HEK293 (cell line): ENCODE measurements around the gene USP22.

Experiments used
- CTCF ChIA-PET: fragments of 350-600 bp; formaldehyde crosslinking; extraction: SDS; loops from one replicate; lab custom pipeline; 2021; ENCODE audit warnings: antibody characterized with exemption; lab: Yijun Ruan, JAX
- POLR2A ChIA-PET: fragments of 300-600 bp; formaldehyde crosslinking; extraction: SDS; loops from one replicate; lab custom pipeline; 2020; ENCODE audit warnings: antibody characterized with exemption, inconsistent platforms; lab: Yijun Ruan, JAX
- H3K27ac ChIP-seq: fragments of 200-500 bp; sonication (Bioruptor generic); 2 replicates; pipeline ENCODE4 v1.5.1; 2014; ENCODE audit warnings: low read depth, low read length, control low read depth, inconsistent platforms; ENCODE audit errors: extremely low read depth
- H3K36me3 ChIP-seq, 2 experiments: fragments of 200-500 bp in 1 of 2; sonication (Bioruptor generic) in 1 of 2; 1 replicate in 1 of 2; 2 replicates in 1 of 2; pipeline ENCODE4 v1.5.1; 2014 to 2017; ENCODE audit warnings: inconsistent platforms in 2 of 2, low read length in 2 of 2; ENCODE audit not compliant: control insufficient read depth in 2 of 2, insufficient read depth in 1 of 2
- H3K4me1 ChIP-seq: fragments of 200-500 bp; sonication (Bioruptor generic); 2 replicates; pipeline ENCODE4 v1.5.1; 2014; ENCODE audit warnings: mild to moderate bottlenecking, low read length, inconsistent platforms; ENCODE audit not compliant: control insufficient read depth, insufficient read depth
- H3K4me3 ChIP-seq: 2 replicates; pipeline ENCODE4 v1.5.1; 2011; ENCODE audit warnings: low read depth, mild to moderate bottlenecking, control low read depth, low read length, moderate library complexity
- H3K9me3 ChIP-seq: fragments of 200-500 bp; sonication (Bioruptor generic); 2 replicates; pipeline ENCODE4 v1.5.1; 2014; ENCODE audit warnings: low read depth, low read length, inconsistent platforms; ENCODE audit not compliant: control insufficient read depth, insufficient read depth
- GLI2 ChIP-seq: fragments of 450-650 bp; formaldehyde crosslinking; IDR thresholded peaks from 2 replicates; pipeline ENCODE4; 2017; ENCODE audit warnings: missing biosample characterization, missing genetic modification characterization, low read depth, borderline replicate concordance
- OSR2 ChIP-seq: fragments of 450-650 bp; formaldehyde crosslinking; IDR thresholded peaks from 2 replicates; pipeline ENCODE4 v1.5.1; 2016; ENCODE audit warnings: missing biosample characterization, missing genetic modification characterization
- PRDM2 ChIP-seq: fragments of 450-650 bp; formaldehyde crosslinking; IDR thresholded peaks from 2 replicates; pipeline ENCODE4 v1.5.1; 2016; ENCODE audit warnings: missing biosample characterization, missing genetic modification characterization, borderline replicate concordance
- SP2 ChIP-seq: fragments of 450-650 bp; formaldehyde crosslinking; IDR thresholded peaks from 2 replicates; pipeline ENCODE4 v1.5.1; 2016; ENCODE audit warnings: missing biosample characterization, missing genetic modification characterization
- TSHZ1 ChIP-seq: fragments of 450-650 bp; formaldehyde crosslinking; IDR thresholded peaks from 2 replicates; pipeline ENCODE4 v1.5.1; 2016; ENCODE audit warnings: missing biosample characterization, missing genetic modification characterization, borderline replicate concordance
- ZBTB1 ChIP-seq: fragments of 450-650 bp; formaldehyde crosslinking; IDR thresholded peaks from 2 replicates; pipeline ENCODE4 v1.5.1; 2016; ENCODE audit warnings: missing biosample characterization, missing genetic modification characterization
- ZBTB11 ChIP-seq: fragments of 450-650 bp; formaldehyde crosslinking; conservative IDR thresholded peaks from 2 replicates; pipeline ENCODE4 v1.5.1; 2016; ENCODE audit warnings: low read depth, missing biosample characterization, missing genetic modification characterization
- ZBTB17 ChIP-seq: fragments of 450-650 bp; formaldehyde crosslinking; IDR thresholded peaks from 2 replicates; pipeline ENCODE4 v1.5.1; 2016; ENCODE audit warnings: missing biosample characterization, missing genetic modification characterization
- ZFP69B ChIP-seq: fragments of 450-650 bp; formaldehyde crosslinking; IDR thresholded peaks from 2 replicates; pipeline ENCODE4 v1.5.1; 2016; ENCODE audit warnings: missing biosample characterization, missing genetic modification characterization
- ZNF132 ChIP-seq: fragments of 450-650 bp; formaldehyde crosslinking; IDR thresholded peaks from 2 replicates; pipeline ENCODE4 v1.5.1; 2017; ENCODE audit warnings: missing biosample characterization, missing genetic modification characterization, borderline replicate concordance
- ZNF175 ChIP-seq: fragments of 450-650 bp; formaldehyde crosslinking; IDR thresholded peaks from 2 replicates; pipeline ENCODE4 v1.5.1; 2016; ENCODE audit warnings: missing biosample characterization, missing genetic modification characterization
- ZNF223 ChIP-seq: fragments of 450-650 bp; formaldehyde crosslinking; IDR thresholded peaks from 2 replicates; pipeline ENCODE4 v1.5.1; 2016; ENCODE audit warnings: missing biosample characterization, missing genetic modification characterization
- ZNF324 ChIP-seq: fragments of 450-650 bp; formaldehyde crosslinking; IDR thresholded peaks from 2 replicates; pipeline ENCODE4 v1.5.1; 2016; ENCODE audit warnings: missing biosample characterization, missing genetic modification characterization
- ZNF513 ChIP-seq: fragments of 450-650 bp; IDR thresholded peaks from 2 replicates; pipeline ENCODE4 v1.5.1; 2018; ENCODE audit warnings: missing biosample characterization, missing genetic modification characterization
- ZNF518A ChIP-seq: fragments of 450-650 bp; formaldehyde crosslinking; conservative IDR thresholded peaks from 2 replicates; pipeline ENCODE4 v1.5.1; 2016; ENCODE audit warnings: low read depth, missing biosample characterization, missing genetic modification characterization
- ZNF660 ChIP-seq: fragments of 450-650 bp; IDR thresholded peaks from 2 replicates; pipeline ENCODE4 v1.5.1; 2018; ENCODE audit warnings: missing biosample characterization, mild to moderate bottlenecking, missing genetic modification characterization
- ZNF664 ChIP-seq: fragments of 450-650 bp; formaldehyde crosslinking; IDR thresholded peaks from 2 replicates; pipeline ENCODE4 v1.5.1; 2016; ENCODE audit warnings: missing biosample characterization, missing genetic modification characterization

The USP22 gene

GRCh38 chr17:20975566-20975965 lies 67.2 kb downstream of the USP22 start (continued):
- TF ChIP-seq PRDM2 (tag by site-specific recombination) = no peak

DNA sequence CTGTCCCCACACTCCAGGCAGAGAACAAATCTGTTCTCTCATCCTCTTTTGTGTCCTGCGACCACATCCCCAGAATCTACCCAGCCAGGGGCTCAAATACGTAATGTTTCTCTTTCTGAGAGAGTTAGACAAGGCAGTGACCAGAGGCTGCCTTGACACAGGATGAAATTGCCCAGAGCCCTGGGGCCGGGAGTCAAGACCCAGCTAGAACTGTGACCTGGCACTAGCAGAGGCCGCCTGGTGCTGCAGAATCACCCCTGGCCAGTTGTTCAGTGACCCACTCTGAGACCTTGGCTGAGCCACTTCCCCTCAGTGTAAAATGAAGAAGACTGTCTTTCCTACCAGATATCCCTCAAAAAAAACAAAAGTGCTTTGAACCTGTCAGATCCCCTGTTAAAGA lies 72.5 kb downstream of the USP22 start:
- TF ChIP-seq ZNF132 (tag by site-specific recombination) (no peak), TSHZ1 (tag by site-specific recombination) (no peak), ZNF175 (tag by site-specific recombination) (no peak), ZNF223 (no peak), SP2 (tag by site-specific recombination) (no peak), ZBTB1 (tag by site-specific recombination) (no peak), ZNF513 (tag by site-specific recombination) (no peak), ZNF518A (tag by site-specific recombination) (no peak), GLI2 (no peak), ZNF324 (no peak), ZFP69B (tag by site-specific recombination) (no peak), ZBTB11 (tag by site-specific recombination) (no peak), ZNF664 (tag by site-specific recombination) (no peak), OSR2 (no peak), ZBTB17 (tag by site-specific recombination) (no peak), ZNF660 (tag by site-specific recombination) (no peak)
- CTCF ChIA-PET = no interaction called here
- H3K4me3 ChIP-seq = no peak overlapping the region
- no peaks in the 10 kb centered on the region for H3K9me3 ChIP-seq
- POLR2A ChIA-PET = no interaction called here
- no peaks in the 10 kb centered on the region for H3K36me3 ChIP-seq
- H3K4me1 ChIP-seq = no peaks in the 10 kb centered on the region
- no peak overlapping the region for H3K27ac ChIP-seq
